ENCODE data around the gene CDC25B. TPM values are rescaled to one million over a fixed set of nuclear protein-coding genes. Genes with fewer than 3 reads are reported as not detected.

CDC25B gene
- total RNA-seq (2022; extraction: Qiagen RNA extraction; ENCODE audit: low read depth) = 212 to 267 TPM (median 253 TPM) in 5 replicates

DNA sequence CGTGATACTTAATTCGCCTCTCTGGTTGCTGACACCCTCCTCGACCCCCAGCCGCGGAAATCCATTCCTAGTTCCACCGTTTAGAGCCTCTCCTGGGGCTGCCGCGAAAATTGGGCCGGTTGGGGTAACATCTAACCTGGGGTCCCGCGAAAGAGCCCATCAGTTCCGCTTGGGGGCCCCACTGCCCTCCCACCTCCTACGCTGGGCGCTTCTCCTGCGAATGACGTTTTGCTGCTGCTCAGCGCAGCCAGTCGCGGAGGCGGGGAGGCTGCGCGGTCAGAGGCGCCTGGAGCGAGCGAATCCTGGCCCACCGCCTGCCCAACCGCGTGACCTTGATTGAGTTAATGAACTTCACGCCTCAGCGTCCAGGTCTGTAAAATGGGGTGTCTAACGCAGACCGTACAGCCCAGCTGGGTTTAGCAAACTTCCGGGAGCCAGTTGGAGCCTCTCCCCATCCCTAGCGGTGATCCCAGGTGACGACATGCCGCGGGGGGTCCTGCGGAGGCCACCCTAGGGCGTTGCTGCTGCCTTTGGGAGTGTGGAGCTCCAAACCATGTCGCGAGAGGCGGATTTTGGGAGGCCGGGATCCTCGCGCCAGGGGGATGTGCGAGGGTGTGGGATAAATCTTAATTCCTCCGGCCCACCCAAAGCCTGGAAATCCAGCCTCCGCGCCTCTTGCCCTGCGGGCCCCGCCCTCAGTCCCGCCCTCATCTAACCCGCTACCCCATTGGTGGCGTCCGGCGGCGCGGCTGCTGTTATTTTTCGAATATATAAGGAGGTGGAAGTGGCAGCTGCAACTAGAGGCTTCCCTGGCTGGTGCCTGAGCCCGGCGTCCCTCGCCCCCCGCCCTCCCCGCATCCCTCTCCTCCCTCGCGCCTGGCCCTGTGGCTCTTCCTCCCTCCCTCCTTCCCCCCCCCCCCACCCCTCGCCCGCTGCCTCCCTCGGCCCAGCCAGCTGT, at the start of gene CDC25B:
TSS of gene CDC25B (plus strand) at position 800 of the 958 bp plus-strand sequence. CDS start 222 bp downstream, outside the sequence.

DNA sequence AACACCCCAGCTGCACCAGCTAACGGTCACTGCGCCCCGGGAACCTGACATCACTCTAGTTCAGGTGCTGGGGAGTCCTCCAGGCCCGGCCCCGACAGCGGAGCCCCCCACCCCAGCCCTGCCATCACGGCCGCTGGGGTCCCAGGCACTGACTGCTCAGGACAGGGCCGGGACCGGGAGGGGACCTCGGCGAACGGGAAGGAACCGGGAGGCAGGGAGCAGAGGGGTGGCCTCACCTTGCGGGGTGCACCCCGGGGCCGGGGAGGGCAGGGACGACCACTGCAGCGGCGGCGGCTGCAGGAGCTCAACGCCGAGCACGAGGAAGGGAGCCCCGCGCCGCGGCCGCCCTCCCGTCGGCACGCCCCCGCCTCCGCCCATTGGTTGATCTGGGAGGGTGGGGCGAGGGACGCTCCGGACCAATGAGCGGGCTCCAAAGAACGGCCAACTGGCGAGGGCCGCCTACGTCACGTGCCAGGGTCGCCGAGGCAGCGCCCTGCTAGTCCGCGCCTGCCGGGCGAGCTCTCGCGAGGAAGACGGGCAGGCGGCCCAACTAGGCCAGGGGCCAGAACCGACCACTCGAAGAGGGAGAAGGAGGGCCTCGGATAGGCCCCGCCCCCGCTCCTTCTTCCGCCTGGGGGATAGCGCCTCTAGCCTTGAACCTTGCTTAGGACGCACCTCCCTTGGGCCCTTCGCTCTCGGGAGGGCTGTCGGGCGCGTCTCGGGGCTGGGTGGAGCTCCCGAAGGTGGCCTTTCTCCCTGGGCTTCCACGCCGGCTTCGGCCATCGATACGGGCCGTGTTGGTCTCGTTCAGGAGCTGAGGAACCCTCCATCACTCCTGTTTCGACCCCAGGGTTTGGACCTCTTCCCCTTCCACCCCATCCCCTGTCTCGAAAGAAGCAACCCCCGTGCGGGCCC, 28.4 kb upstream of the CDC25B start, which contains the start of gene ADISSP:
TSS of gene ADISSP (minus strand) at position 327 of the 915 bp plus-strand sequence. CDS start 7,653 bp downstream, outside the sequence.

DNA sequence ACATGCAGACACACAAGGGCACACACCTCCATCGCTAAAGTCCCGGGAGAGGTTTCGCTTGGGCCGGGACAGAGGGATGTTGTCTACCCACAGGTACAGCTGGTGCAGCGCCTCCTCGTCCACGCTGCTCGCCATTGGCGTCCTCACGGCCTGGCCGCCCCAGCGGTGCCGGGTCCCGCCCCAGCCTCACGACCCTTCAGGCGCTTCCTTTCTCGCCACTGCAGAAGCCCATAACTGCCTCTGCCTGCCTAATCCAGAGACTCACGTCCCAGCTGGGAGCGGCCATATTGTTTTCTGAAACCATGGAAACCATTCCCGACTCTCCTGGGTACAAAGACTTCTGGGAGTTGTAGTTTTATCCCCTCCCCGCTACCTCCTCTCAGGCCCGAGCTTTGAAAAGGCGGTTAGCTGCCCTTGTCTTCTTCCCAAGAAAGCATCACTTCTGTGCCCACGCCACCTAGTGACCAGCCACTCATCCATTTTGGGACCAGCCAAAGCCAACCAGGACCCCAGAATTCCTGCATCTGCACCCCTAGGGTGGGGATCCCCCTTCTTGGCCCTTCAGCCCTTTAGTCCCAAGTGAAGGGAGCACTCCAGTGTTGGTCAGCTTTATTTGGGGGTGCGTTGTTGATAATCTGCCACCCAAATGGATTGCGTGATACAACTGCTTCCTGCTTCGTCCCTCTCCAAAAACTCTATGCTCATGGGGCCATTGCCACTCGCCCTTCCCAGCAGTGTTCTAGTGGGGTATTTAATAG, 14.8 kb upstream of the CDC25B start, which contains the start of gene SPEF1:
TSS of gene SPEF1 (minus strand) at position 296 of the 758 bp plus-strand sequence. CDS start at position 135, 161 bp downstream.

DNA sequence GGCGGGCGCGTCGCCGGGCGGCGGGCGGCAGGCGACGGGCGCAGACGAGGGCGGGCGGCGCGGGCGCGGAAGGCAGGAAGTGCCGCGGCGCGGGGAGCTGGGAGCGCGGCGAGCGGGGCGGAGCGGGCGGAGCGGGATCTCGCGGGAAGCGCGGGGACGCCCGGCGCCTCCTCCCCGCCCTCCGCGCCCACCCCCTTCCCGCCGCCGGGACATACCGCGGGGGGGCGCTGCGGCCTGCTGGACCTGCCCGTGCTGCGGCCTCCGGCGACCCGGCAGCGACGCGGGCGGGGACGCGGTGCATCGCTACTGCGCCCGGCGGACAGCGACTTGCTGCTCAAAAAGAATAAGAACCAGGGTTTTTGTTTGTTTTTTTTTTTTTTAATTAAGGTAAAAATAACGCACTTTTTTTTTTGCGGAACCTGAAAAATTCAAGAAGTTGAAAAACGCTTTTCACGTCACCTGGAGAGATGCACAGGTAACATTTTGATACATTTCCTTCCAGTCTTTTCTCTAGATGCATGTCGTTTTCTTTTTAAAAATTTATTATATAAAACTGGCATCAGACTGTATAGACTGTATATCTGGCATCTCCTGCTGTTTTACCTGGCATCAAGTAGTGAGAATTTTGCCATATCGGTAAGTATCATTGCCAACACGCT, 9.3 kb upstream of the CDC25B start, which contains the start of gene CENPB:
TSS of gene CENPB (minus strand) at position 76 of the 659 bp plus-strand sequence. CDS start 257 bp downstream, outside the sequence.

DNA sequence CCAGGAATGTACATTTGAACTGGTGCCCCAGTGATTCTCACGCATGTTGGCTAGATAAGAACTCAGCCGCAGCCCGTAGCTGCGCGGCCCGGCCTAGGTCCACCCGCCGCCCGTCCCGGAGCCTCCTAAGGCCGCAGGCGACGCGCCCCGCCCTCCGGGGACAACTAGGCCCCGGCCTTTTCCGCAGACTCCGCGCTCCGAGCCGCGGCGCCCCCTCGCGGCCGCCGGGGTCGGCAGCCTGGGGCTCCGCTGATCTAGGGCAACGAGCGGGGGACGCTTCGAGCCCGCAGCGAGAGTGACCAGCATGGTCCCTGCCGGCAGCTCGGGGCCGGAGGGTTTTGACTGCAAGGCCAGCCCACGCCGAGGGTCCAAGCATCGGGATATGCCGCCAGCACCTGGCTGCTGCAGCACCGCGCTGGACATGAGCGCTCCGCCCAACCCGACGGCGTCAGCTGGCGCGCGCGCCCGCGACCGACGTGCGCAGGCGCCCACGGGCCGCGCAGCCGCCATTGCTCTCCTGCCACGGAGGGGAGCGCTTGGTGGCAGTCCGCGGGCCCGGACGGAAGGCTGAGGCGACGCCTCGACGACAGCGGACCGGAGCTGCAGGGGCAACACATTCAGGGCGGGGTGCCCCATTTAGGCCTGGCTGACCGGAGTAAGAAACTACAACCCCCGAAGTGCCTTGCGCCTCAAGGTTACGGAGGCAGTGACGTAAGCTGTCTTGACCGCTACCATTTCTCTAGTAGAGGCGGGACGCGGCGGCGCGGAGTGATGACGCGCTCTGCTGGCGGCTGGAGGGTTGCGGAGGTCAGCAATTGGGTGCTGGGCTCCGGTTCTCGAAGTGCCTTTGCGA, 24.2 kb downstream of the CDC25B start, which contains the start of gene AP5S1:
TSS of gene AP5S1 (plus strand) at position 500 of the 853 bp plus-strand sequence. CDS start 1,571 bp downstream, outside the sequence.

DNA sequence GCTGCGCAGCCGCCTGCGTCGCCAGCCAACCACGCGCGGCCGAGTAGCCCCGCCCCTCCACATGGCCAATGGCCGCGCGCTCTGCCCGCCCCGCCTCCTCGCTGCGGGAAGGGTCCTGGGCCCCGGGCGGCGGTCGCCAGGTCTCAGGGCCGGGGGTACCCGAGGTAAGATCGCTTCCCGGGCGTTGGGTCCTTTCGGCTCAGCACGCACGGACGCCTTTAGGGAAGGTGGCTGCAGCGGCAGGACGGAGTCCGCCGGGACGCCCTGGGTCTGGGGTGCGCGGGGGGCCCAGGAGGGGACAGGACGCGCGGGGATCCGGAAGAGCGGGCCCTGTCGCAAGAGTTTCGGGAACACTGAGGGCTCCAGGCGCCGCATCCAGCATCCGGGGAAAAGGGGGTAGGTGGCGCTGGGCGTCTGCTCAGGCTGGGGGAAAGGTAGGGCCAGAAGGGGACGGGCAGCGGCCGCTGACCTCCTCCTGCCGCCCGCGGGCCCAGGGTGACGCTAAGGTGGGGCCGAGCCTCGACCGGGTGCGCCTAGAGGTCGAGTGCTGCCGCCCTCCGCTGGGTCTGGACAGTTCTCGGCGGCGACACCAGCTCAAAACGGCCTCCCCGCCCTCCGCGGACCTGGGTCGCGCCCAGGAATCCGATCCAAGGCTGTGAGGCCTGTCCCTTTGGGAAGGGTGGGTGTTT, 50.8 kb downstream of the CDC25B start, which contains the start of gene MAVS:
TSS of gene MAVS (plus strand) at position 95 of the 689 bp plus-strand sequence. CDS start 7,791 bp downstream, outside the sequence.

Other genes starting within 250 kb of the CDC25B start
- gene GFRA4, start 132.9 kb upstream of the CDC25B start, total RNA-seq (2022; extraction: Qiagen RNA extraction; ENCODE audit: low read depth) = not detected in 5 replicates
- gene ADAM33, start 114.3 kb upstream of the CDC25B start, total RNA-seq (2022; extraction: Qiagen RNA extraction; ENCODE audit: low read depth) = 0.05 to 0.13 TPM (median 0.07 TPM) in 3 of 5 replicates, not detected in the others
- gene SIGLEC1, start 83.7 kb upstream of the CDC25B start, total RNA-seq (2022; extraction: Qiagen RNA extraction; ENCODE audit: low read depth) = 0.02 to 0.03 TPM in 2 of 5 replicates, not detected in the others
- 0.29 to 0.65 TPM (median 0.44 TPM) in 5 replicates for gene HSPA12B, start 63.6 kb upstream of the CDC25B start, total RNA-seq (2022; extraction: Qiagen RNA extraction; ENCODE audit: low read depth)
- 104 to 160 TPM (median 155 TPM) in 5 replicates for gene ADISSP, start 28.6 kb upstream of the CDC25B start, total RNA-seq (2022; extraction: Qiagen RNA extraction; ENCODE audit: low read depth)
- 1.4 to 2.7 TPM (median 2.0 TPM) in 5 replicates for gene SPEF1, start 14.9 kb upstream of the CDC25B start, total RNA-seq (2022; extraction: Qiagen RNA extraction; ENCODE audit: low read depth)
- 101 to 135 TPM (median 128 TPM) in 5 replicates for gene CENPB, start 9.6 kb upstream of the CDC25B start, total RNA-seq (2022; extraction: Qiagen RNA extraction; ENCODE audit: low read depth)
- 13.9 to 18.4 TPM (median 16.8 TPM) in 5 replicates for gene AP5S1, start 24.2 kb downstream of the CDC25B start, total RNA-seq (2022; extraction: Qiagen RNA extraction; ENCODE audit: low read depth)
- gene MAVS, start 50.5 kb downstream of the CDC25B start, total RNA-seq (2022; extraction: Qiagen RNA extraction; ENCODE audit: low read depth) = 17.4 to 24.6 TPM (median 23.0 TPM) in 5 replicates
- gene PANK2, start 93.1 kb downstream of the CDC25B start, total RNA-seq (2022; extraction: Qiagen RNA extraction; ENCODE audit: low read depth) = 48.5 to 59.2 TPM (median 54.8 TPM) in 5 replicates
- gene RNF24, start 219.2 kb downstream of the CDC25B start, total RNA-seq (2022; extraction: Qiagen RNA extraction; ENCODE audit: low read depth) = 11.9 to 15.6 TPM (median 14.5 TPM) in 5 replicates

Data from A549 treated with GW870086 at 1 μM for 4 hours (cell line).